ENCODE results near the gene SF3B6. TPM values are rescaled to one million over a fixed set of nuclear protein-coding genes. Genes with fewer than 3 reads are reported as not detected.

Gene SF3B6
- total and polyA plus RNA-seq, 2 donors (not counting 3 experiments of a cell fraction or from before 2014, with no cell fraction given): 105 to 150 TPM

DNA sequence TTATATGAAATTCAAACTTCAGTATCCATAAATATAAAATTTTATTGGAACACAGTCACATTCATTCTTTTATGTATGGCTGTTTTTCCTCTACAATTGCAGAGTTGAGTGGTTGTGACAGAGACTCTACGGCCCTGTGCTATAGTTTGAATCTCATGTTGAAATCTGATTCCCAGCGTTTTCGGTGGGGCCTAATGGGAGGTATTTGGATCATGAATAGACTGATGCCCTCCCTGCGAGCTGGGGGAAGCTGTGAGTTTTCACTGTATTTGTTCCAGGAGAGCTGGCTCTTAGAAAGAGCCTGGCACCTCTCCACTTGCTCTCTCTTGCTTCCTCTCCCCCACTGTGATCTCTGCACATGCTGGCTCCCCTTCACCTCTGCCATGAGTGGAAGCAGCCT is 45.3 kb upstream of the SF3B6 start:
- FAIRE-seq (no peak), DNase-seq (ENCODE audit: low read depth, low spot score) (no peak)
- ChIA-PET CTCF (interaction anchor here (5.0 kb wide), 1 partner anchor 37 kb away, joined by 43 read pairs; the partner anchor contains the start of gene TP53I3), POLR2A (no interaction called here)
- intact Hi-C loops (cut with micrococcal nuclease): no loop called here
- Histone ChIP-seq H3K4me1 (ENCODE audit: control insufficient read depth, extremely low read depth, insufficient read depth, low read length) (peaks cover 22% of the 10 kb centered on the region), H3K27me3 (ENCODE audit: control insufficient read depth in 2 of 2, insufficient read depth in 2 of 2, low read length in 2 of 2) (no peaks in the 10 kb centered on the region), H3K36me3 (ENCODE audit: control insufficient read depth in 2 of 2, extremely low read depth in 1 of 2, insufficient read depth in 2 of 2, low read length in 2 of 2) (no peaks in the 10 kb centered on the region), H3K4me2 (ENCODE audit: insufficient read depth, low read length) (no peak overlapping the region), H3K9me3 (replicated peaks; ENCODE audit: control insufficient read depth, insufficient read depth, low read length) (no peaks in the 10 kb centered on the region), H3K9me1 (replicated peaks; ENCODE audit: control insufficient read depth, extremely low read depth, insufficient read depth, low read length) (no peaks in the 10 kb centered on the region), H4K20me1 (replicated peaks; ENCODE audit: control insufficient read depth, extremely low read depth, insufficient read depth, low read length) (no peaks in the 10 kb centered on the region), H3K79me2 (ENCODE audit: control insufficient read depth, insufficient read depth, low read length) (peaks cover 2% of the 10 kb centered on the region), H3K9ac (replicated peaks; ENCODE audit: extremely low read depth, insufficient read depth, low read length) (no peak overlapping the region), H3K27ac (ENCODE audit: insufficient read depth, low read depth, low read length) (no peak overlapping the region), H3K4me3 (replicated peaks in 1 of 3; ENCODE audit: insufficient read depth in 1 of 3, low read depth in 1 of 3, low read length in 3 of 3) (no peak overlapping the region), H2AFZ (ENCODE audit: low read depth, low read length) (no peak overlapping the region)
- TF ChIP-seq POLR2A (IDR thresholded peaks at IDR 0.05; ENCODE audit: low read depth, low read length): no peak
- no peak for TF ChIP-seq MYC (IDR thresholded peaks at IDR 0.05; ENCODE audit: low read depth, low read length)
- TF ChIP-seq, protein P1, sequence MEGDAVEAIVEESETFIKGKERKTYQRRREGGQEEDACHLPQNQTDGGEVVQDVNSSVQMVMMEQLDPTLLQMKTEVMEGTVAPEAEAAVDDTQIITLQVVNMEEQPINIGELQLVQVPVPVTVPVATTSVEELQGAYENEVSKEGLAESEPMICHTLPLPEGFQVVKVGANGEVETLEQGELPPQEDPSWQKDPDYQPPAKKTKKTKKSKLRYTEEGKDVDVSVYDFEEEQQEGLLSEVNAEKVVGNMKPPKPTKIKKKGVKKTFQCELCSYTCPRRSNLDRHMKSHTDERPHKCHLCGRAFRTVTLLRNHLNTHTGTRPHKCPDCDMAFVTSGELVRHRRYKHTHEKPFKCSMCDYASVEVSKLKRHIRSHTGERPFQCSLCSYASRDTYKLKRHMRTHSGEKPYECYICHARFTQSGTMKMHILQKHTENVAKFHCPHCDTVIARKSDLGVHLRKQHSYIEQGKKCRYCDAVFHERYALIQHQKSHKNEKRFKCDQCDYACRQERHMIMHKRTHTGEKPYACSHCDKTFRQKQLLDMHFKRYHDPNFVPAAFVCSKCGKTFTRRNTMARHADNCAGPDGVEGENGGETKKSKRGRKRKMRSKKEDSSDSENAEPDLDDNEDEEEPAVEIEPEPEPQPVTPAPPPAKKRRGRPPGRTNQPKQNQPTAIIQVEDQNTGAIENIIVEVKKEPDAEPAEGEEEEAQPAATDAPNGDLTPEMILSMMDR (IDR thresholded peaks at IDR 0.05; ENCODE audit: extremely low read depth in 1 of 2, insufficient read depth in 1 of 2, low read depth in 1 of 2, low read length in 2 of 2): no peak
- TF ChIP-seq EZH2 (IDR thresholded peaks at IDR 0.05; ENCODE audit: borderline replicate concordance, low read depth, low read length, severe bottlenecking): no peak
- TF ChIP-seq, protein P2, sequence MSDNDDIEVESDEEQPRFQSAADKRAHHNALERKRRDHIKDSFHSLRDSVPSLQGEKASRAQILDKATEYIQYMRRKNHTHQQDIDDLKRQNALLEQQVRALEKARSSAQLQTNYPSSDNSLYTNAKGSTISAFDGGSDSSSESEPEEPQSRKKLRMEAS (IDR thresholded peaks at IDR 0.05; ENCODE audit: insufficient read depth, insufficient read length): no peak
- no peak for TF ChIP-seq GATA2 (IDR thresholded peaks at IDR 0.05; ENCODE audit: insufficient read depth, insufficient read length, low read depth, low read length)
- TF ChIP-seq JUN (IDR thresholded peaks at IDR 0.05; ENCODE audit: borderline replicate concordance, insufficient read depth, insufficient read length, low read depth): no peak
- TF ChIP-seq POLR2AphosphoS5 (IDR thresholded peaks at IDR 0.05; ENCODE audit: insufficient read depth, low read depth, low read length): no peak
- TF ChIP-seq FOS (IDR thresholded peaks at IDR 0.05; ENCODE audit: borderline replicate concordance, insufficient read depth, low read length): no peak
- dilution Hi-C loops (cut with MboI; ENCODE audit: extremely low pct_ligation_motif_present, low sequenced_read_pairs): no loop called here
- no TSS peak for BruUV-seq (replicated peaks)

Data from endothelial cell of umbilical vein (primary cell).